Endothelial cell of umbilical vein (primary cell): ENCODE measurements around the gene MYL5. TPM values are rescaled to one million over a fixed set of nuclear protein-coding genes. Genes with fewer than 3 reads are reported as not detected.
"Not testable (repeated sequence)": the region's sequence is repeated elsewhere in the genome, so short reads cannot be mapped to it uniquely, and the experiment has no call there.

Experiments
- BruUV-seq: library from RNA; stranded (reverse); fragments of 400-500 nt; replicated peaks from 2 replicates; lab custom pipeline; 2021; lab: Mats Ljungman, UMichigan
- CTCF ChIA-PET: fragments of 300-600, 350-600 bp; sonication (Branson Sonifier 250); formaldehyde crosslinking; loops from one replicate; lab custom pipeline; 2021; ENCODE audit warnings: antibody characterized with exemption, inconsistent platforms; lab: Charles Lee
- POLR2A ChIA-PET: fragments of 300-600, 350-600 bp; sonication (Branson Sonifier 250); formaldehyde crosslinking; loops from one replicate; lab custom pipeline; 2021; ENCODE audit warnings: antibody characterized with exemption, inconsistent platforms; lab: Charles Lee
- DNase-seq: peaks from one replicate; pipeline ENCODE4 v3.0.0-alpha.2; 2011; ENCODE audit warnings: low read depth, low spot score
- FAIRE-seq: peaks from 2 replicates; lab custom pipeline; 2011; peaks lifted over from hg19 to GRCh38; lab: Jason Lieb, UNC
- H2AFZ ChIP-seq: 2 replicates; pipeline ENCODE4 v1.6.0; 2012; ENCODE audit warnings: low read depth, low read length, control low read depth, inconsistent platforms
- H3K27ac ChIP-seq: 2 replicates; pipeline ENCODE4 v1.5.1; 2011; ENCODE audit warnings: low read depth, mild to moderate bottlenecking, control low read depth, low read length, moderate library complexity; ENCODE audit not compliant: insufficient read depth
- H3K27me3 ChIP-seq, 2 experiments: 2 replicates each; pipeline versions ENCODE4 v1.6.0 to v1.6.1; 2011; ENCODE audit warnings: low read length in 2 of 2, mixed read lengths in 1 of 2; ENCODE audit not compliant: control insufficient read depth in 2 of 2, insufficient read depth in 2 of 2
- H3K36me3 ChIP-seq, 2 experiments: 2 replicates in 1 of 2; 3 replicates in 1 of 2; pipeline ENCODE4 v1.5.1; 2011; ENCODE audit warnings: low read length in 2 of 2, mild to moderate bottlenecking in 1 of 2, moderate library complexity in 1 of 2; ENCODE audit not compliant: control insufficient read depth in 2 of 2, insufficient read depth in 2 of 2; ENCODE audit errors: extremely low read depth in 1 of 2
- H3K4me1 ChIP-seq: 3 replicates; pipeline ENCODE4 v1.5.1; 2011; ENCODE audit warnings: mild to moderate bottlenecking, low read length; ENCODE audit not compliant: control insufficient read depth, insufficient read depth; ENCODE audit errors: extremely low read depth
- H3K4me2 ChIP-seq: 2 replicates; pipeline ENCODE4 v1.6.1; 2011; ENCODE audit warnings: low read length, control low read depth, mixed read lengths; ENCODE audit not compliant: insufficient read depth
- H3K4me3 ChIP-seq, 3 experiments: fragments of 200-600 bp in 1 of 3; sonication (generic), shearing (Covaris generic) in 1 of 3; replicated peaks in 1 of 3; 2 replicates each; pipeline ENCODE4 v1.5.1; 2011 to 2016; ENCODE audit warnings: control low read depth in 3 of 3, low read length in 3 of 3, mild to moderate bottlenecking in 2 of 3, inconsistent platforms in 1 of 3, low read depth in 1 of 3, moderate library complexity in 1 of 3; ENCODE audit not compliant: insufficient read depth in 1 of 3
- H3K79me2 ChIP-seq: 2 replicates; pipeline ENCODE4 v1.6.0; 2012; ENCODE audit warnings: low read length, inconsistent platforms; ENCODE audit not compliant: control insufficient read depth, insufficient read depth
- H3K9ac ChIP-seq: replicated peaks from 2 replicates; pipeline ENCODE3; 2011; ENCODE audit warnings: low read length, control low read depth; ENCODE audit not compliant: insufficient read depth; ENCODE audit errors: extremely low read depth
- H3K9me1 ChIP-seq: replicated peaks from 3 replicates; pipeline ENCODE4 v1.6.0; 2011; ENCODE audit warnings: mild to moderate bottlenecking, low read length; ENCODE audit not compliant: control insufficient read depth, insufficient read depth; ENCODE audit errors: extremely low read depth
- H3K9me3 ChIP-seq: replicated peaks from 2 replicates; pipeline ENCODE4 v1.5.1; 2012; ENCODE audit warnings: low read length, inconsistent platforms; ENCODE audit not compliant: control insufficient read depth, insufficient read depth
- H4K20me1 ChIP-seq: replicated peaks from 2 replicates; pipeline ENCODE3; 2011; ENCODE audit warnings: mild to moderate bottlenecking, low read length; ENCODE audit not compliant: control insufficient read depth, insufficient read depth; ENCODE audit errors: extremely low read depth
- CTCF ChIP-seq, 2 donors: IDR thresholded peaks; 1 replicate in 1 of 2; 2 replicates in 1 of 2; pipeline ENCODE4 v1.5.1; 2011; ENCODE audit warnings: low read length in 2 of 2, mild to moderate bottlenecking in 2 of 2, moderate library complexity in 2 of 2, control low read depth in 1 of 2, inconsistent platforms in 1 of 2, low read depth in 1 of 2; ENCODE audit not compliant: insufficient read depth in 1 of 2; ENCODE audit errors: extremely low read depth in 1 of 2
- EZH2 ChIP-seq: IDR thresholded peaks from 2 replicates; pipeline ENCODE4 v1.6.1; 2012; ENCODE audit warnings: borderline replicate concordance, low read depth, mild to moderate bottlenecking, moderate library complexity, low read length, inconsistent platforms; ENCODE audit not compliant: severe bottlenecking
- FOS ChIP-seq: IDR thresholded peaks from 2 replicates; pipeline ENCODE4 v1.6.1; 2011; ENCODE audit warnings: mild to moderate bottlenecking, low read length, moderate library complexity, borderline replicate concordance; ENCODE audit not compliant: insufficient read depth
- GATA2 ChIP-seq: IDR thresholded peaks from 2 replicates; pipeline ENCODE4 v1.7.0; 2011; ENCODE audit warnings: low read depth, mild to moderate bottlenecking, moderate library complexity, mixed read lengths, low read length; ENCODE audit not compliant: insufficient read length, insufficient read depth
- JUN ChIP-seq: IDR thresholded peaks from 2 replicates; pipeline ENCODE4 v1.6.1; 2011; ENCODE audit warnings: borderline replicate concordance, low read depth; ENCODE audit not compliant: insufficient read length, insufficient read depth
- MAX ChIP-seq: IDR thresholded peaks from 2 replicates; pipeline ENCODE4 v1.6.1; 2011; ENCODE audit not compliant: insufficient read depth, insufficient read length
- MYC ChIP-seq: IDR thresholded peaks from one replicate; pipeline ENCODE4 v1.6.1; 2011; ENCODE audit warnings: mild to moderate bottlenecking, low read depth, low read length
- POLR2A ChIP-seq: IDR thresholded peaks from 2 replicates; pipeline ENCODE4 v1.6.1; 2012; ENCODE audit warnings: low read depth, mild to moderate bottlenecking, control low read depth, low read length
- POLR2AphosphoS5 ChIP-seq: IDR thresholded peaks from 2 replicates; pipeline ENCODE4 v1.6.1; 2012; ENCODE audit warnings: low read depth, mild to moderate bottlenecking, control low read depth, low read length, moderate library complexity; ENCODE audit not compliant: insufficient read depth
- dilution Hi-C: fragments of 300-500 bp; cut with MboI; formaldehyde crosslinking; loops from one replicate; pipeline ENCODE4 v1.15.0; 2019; ENCODE audit warnings: low sequenced_read_pairs; ENCODE audit not compliant: extremely low pct_ligation_motif_present
- intact Hi-C: fragments of 100-400 bp; cut with micrococcal nuclease; formaldehyde crosslinking; loops from one replicate; pipeline ENCODE4 v1.10.0; 2022
- polyA plus RNA-seq, 4 experiments: library from polyadenylated mRNA; depleted of rRNA in 3 of 4; stranded (reverse) in 3 of 4; unstranded in 1 of 4; fragments of >200 nt; gene quantifications; 2 replicates each; pipeline versions ENCODE4 v1.2.1 to v1.2.3, GENCODE V29; 2011 to 2012; ENCODE audit warnings: missing spikeins in 1 of 4
- total RNA-seq: library from RNA; stranded (reverse); gene quantifications from 2 replicates; pipeline ENCODE4 v1.2.3, GENCODE V29; 2021

MYL5 gene
- total and polyA plus RNA-seq, 2 donors (not counting 3 experiments of a cell fraction or from before 2014, with no cell fraction given) = 12.3 to 13.4 TPM

DNA sequence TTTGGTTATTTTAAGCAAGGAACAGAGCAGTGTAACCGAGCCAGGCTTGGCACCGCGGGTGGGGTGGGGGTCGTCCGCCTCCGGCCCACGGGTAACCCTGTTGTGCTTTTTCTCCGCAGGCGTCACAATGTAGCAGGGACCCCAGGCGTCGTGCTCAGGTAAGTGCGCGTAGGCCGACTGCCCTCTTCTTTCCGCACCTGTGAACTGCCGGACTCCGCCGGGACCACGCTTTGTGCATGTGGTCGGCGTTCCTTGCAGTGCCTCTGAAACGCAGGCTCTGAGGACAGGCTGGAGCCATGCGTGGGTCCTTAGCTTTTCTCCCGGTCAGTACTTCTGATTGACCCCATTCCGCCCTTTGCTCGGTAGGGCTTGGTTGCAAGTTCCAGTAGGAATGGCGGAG is 56.2 kb downstream of the MYL5 start:
- no TSS peak for BruUV-seq
- no peak overlapping the region for H3K4me2 ChIP-seq
- no peaks in the 10 kb centered on the region for H3K9me3 ChIP-seq
- H3K4me1 ChIP-seq = peaks cover 21% of the 10 kb centered on the region
- POLR2A ChIA-PET = no interaction called here
- DNase-seq = no peak
- intact Hi-C loops (no loop called here), dilution Hi-C loops (no loop called here)
- H4K20me1 ChIP-seq = peaks cover 5% of the 10 kb centered on the region
- H3K27me3 ChIP-seq = no peaks in the 10 kb centered on the region
- H3K4me3 ChIP-seq = no peak overlapping the region
- H3K79me2 ChIP-seq = peaks cover 35% of the 10 kb centered on the region
- CTCF ChIA-PET = no interaction called here
- TF ChIP-seq MAX = no peak
- TF ChIP-seq MYC = no peak
- TF ChIP-seq GATA2 = no peak
- no peak for TF ChIP-seq EZH2
- TF ChIP-seq CTCF (IDR thresholded peaks at IDR 0.05; ENCODE audit: extremely low read depth in 1 of 2, insufficient read depth in 1 of 2, low read depth in 1 of 2, low read length in 2 of 2) = no peak
- TF ChIP-seq FOS = no peak
- TF ChIP-seq POLR2A = no peak
- TF ChIP-seq POLR2AphosphoS5 = no peak
- no peak for TF ChIP-seq JUN
- peaks cover 12 to 34% of the 10 kb centered on the region in 2 experiments for H3K36me3 ChIP-seq
- H3K27ac ChIP-seq = no peak overlapping the region
- no peaks in the 10 kb centered on the region for H3K9me1 ChIP-seq
- H2AFZ ChIP-seq = no peak overlapping the region
- no peak for FAIRE-seq
- no peak overlapping the region for H3K9ac ChIP-seq

DNA sequence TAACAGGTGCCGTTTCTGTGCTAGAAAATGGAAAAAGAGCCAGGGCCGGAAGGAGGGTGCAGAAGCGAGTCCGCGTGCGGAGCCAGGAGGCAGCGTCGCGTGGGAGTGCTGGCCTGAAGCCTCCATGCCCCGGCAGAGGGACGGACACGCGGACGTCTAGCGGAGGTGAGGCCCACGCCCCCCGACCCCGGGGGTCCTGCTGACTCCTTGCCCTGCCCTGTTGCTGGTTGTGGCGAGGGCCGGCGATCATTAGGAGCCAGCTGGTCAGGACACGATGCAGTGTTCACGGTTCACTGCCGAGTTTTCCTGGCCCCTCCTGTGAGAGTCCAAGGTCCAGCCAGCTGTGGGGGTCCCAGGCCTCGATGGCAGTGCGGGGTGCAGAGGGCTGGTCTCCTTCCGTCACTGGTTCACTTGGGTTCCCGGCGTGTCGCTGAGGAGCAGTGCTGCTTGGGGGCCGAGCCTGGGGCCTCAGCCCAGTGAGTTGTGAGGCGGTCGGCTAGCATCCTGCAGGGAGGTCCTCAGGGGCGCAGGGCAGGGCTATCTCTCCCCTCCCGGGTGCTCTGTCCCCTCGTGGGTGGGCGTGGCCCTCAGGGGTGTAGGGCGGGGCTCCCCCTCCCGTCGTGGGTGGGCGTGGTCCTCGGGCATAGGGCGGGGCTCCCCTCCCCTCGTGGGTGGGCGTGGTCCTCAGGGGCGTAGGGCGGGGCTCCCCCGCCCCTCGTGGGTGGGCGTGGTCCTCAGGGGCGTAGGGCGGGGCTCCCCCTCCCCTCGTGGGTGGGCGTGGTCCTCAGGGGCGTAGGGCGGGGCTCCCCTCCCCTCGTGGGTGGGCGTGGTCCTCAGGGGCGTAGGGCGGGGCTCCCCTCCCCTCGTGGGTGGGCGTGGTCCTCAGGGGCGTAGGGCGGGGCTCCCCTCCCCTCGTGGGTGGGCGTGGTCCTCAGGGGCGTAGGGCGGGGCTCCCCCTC is 56.9 kb downstream of the MYL5 start:
- H3K9me1 ChIP-seq, intact Hi-C loops, H2AFZ ChIP-seq, FAIRE-seq, H3K27me3 ChIP-seq, POLR2A ChIA-PET, dilution Hi-C loops, BruUV-seq, H3K27ac ChIP-seq, CTCF ChIA-PET, H3K9ac ChIP-seq, H3K9me3 ChIP-seq, H3K4me2 ChIP-seq, H3K4me3 ChIP-seq, DNase-seq, H4K20me1 ChIP-seq: not testable (repeated sequence)
- peaks cover 28% of the 10 kb centered on the region for H3K79me2 ChIP-seq
- peaks cover 12 to 36% of the 10 kb centered on the region in 2 experiments for H3K36me3 ChIP-seq
- H3K4me1 ChIP-seq = peaks cover 16% of the 10 kb centered on the region
